IPS-11a (cell line): ENCODE data around the gene PREPL.
"Not testable (repeated sequence)": the region's sequence is repeated elsewhere in the genome, so short reads cannot be mapped to it uniquely, and the experiment has no call there.

Source experiments
- H3K4me3 ChIP-seq: one replicate; pipeline ENCODE4 v1.5.1; 2013; ENCODE audit warnings: low read depth, low read length, control low read depth

PREPL gene

DNA sequence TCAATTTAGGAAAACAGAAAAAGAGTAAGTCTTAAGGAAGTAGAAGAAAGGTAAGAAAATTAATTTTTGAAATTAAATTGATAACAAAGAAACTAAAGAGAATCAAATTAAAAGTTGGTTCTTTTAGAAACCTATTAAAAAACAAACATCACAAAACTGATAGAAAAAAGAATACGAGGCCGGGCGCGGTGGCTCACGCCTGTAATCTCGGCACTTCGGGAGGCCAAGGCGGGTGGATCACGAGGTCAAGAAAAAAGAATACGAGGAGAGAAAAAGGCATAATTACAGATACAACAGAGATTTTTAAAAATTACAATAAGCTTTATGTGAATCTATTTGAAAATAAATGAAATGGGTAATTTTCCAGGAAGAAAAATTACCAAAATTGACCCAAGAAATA is 11.8 kb downstream of the PREPL start:
- no peak overlapping the region for H3K4me3 ChIP-seq

DNA sequence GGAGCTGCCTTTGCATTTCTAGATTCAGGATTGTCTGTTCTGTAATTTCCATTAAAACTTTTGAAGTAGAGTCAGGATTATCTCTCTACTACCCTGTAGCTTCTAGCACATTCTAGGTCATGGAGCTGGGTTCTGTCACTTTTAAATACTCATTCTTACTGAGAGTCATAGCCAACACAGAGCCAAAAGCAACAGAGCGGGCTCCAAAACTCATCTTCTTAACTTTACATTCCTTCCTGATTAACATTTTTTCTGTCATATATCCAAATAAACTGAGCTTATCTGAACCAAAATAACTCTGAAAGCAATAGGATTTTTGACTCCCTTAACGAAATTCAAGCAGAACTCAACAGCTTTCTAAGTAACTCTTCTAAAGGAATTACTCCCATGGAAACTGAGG is 12.9 kb downstream of the PREPL start:
- no peak overlapping the region for H3K4me3 ChIP-seq

DNA sequence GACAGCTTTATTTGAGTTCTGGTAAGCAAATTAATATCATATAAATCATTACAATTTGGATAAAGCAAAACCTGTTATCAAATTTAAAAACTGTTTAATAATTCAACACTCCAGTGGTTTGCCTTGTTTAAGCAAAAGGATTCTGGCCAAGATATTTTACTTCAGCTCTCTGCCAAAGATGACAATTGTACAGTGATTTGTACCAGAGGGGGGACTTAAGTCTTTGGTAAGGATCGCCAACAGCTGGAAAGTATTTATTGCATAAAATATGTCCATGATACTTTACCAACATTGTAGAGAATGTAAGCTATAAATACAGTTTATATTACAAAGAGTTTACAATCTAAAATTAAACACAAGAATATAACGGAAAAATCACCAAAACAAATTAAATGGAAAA is 13.8 kb downstream of the PREPL start:
- no peak overlapping the region for H3K4me3 ChIP-seq

DNA sequence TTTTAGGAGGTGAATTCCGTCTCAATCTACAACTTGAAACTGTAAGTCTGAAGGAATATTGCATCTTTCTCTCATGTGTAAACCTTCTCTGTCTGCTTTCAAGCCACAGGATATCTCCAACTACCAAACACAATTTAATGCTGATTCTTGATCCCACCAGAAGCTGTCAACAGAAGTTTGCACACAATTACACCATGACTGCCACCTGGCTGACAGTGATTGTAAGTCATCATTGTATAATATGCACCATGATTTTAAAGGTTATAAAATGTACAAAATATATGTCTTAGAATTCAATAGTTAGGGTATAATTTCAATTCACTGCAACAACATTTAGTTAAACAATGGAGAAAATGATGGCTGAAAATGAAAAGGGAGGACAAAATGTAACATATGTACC is 18.4 kb downstream of the PREPL start:
- no peak overlapping the region for H3K4me3 ChIP-seq

DNA sequence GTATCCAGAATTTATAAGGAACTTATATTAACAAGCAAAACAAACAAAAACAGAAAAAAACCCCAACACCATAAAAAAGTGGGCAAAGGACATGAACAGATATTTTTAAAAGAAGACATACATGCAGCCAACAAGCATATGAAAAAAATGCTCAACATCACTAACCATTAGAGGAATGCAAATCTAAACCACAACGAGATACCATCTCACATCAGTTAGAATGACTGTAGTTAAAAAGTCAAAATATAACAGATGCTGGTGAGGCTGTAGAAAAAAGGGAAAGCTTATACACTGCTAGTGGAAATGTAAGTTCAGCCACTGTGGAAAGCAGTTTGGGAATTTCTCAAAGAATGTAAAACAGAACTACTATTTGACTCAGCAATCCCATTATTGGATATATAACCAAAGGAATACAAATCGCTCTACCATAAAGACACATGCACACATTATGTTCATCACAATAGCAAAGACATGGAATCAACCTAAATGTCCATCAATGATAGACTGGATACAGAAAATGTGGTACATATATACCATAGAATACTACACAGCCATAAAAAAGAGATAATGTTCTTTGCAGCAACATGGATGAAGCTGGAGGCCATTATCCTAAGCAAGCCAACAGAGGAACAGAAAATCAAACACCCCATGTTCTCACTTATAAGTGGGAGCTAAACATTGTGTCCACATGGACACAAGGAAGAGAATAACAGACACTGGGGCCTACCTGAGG is 25.3 kb downstream of the PREPL start:
- no peak overlapping the region for H3K4me3 ChIP-seq

DNA sequence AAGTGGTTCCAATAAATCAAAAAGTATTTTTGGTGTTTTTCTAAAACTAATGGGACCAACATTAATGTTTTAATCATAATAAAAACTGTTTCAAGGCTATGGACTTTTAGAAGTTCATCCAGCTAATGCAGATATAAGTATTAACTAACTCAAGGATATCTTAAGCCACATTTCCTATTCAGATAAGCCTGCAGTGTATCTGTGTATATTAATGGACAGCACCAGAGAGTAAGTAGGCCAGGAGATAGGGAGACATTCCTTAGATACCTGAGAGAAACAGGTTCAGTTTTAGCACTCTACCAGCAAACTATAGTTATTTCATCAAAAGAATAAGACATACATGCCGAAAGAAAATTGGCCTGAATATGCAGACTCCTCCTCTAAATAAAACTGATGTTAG is 27.3 kb downstream of the PREPL start:
- H3K4me3 ChIP-seq = no peak overlapping the region

DNA sequence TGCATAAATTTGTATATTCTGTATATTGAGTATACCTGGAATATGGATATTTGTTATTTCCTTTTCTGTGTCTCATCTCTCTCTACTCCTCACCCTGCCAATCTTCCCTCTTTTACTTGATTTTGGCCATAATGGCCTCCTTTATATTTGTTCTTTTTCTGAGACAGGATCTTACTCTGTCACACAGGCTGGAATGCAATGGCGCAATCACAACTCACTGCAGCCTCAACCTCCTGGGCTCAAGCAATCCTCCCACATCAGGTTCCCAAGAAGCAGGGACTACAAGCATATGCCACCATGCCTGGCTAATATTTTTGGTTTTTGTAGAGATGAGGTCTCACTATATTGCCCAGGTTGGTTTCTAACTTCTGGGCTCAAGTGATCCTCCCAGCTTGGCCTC is 30.5 kb downstream of the PREPL start:
- no peak overlapping the region for H3K4me3 ChIP-seq

DNA sequence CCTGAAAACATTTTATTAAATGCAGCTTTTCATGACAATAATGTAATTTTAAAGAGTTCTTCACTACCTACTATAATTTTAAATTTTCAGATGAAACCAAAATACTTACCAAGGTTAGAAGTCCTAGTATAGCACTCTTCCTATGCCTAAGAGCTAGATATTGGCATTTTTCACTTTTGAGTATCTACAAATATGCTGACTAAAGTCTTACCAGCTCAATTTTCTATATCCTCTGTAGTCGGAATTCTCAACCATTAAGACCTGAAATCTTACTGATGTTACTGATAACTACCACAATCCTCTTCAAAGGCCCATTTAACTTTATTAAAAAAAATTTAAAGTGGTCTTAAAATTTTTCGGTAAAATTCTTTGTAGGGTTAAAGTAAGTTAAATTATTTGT is 32.0 kb downstream of the PREPL start:
- no peak overlapping the region for H3K4me3 ChIP-seq

DNA sequence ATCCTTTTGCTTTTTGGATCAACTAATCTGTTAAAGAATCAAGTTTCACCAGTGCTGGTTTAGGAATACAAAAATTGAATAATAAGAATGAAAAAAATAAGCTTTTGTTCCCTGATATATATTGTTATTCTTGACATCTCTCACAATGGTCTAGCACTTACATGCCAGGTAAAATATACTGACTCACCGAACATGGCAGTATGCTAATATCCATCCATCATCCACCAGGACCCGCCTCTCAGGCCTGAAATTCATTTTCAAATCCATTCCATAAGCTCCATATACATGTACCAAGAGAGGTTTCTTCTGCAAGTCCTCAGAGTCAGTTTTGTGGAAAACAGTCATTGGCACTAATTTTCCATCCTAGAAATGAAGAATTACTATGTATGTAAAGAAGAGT is 32.5 kb downstream of the PREPL start:
- no peak overlapping the region for H3K4me3 ChIP-seq

DNA sequence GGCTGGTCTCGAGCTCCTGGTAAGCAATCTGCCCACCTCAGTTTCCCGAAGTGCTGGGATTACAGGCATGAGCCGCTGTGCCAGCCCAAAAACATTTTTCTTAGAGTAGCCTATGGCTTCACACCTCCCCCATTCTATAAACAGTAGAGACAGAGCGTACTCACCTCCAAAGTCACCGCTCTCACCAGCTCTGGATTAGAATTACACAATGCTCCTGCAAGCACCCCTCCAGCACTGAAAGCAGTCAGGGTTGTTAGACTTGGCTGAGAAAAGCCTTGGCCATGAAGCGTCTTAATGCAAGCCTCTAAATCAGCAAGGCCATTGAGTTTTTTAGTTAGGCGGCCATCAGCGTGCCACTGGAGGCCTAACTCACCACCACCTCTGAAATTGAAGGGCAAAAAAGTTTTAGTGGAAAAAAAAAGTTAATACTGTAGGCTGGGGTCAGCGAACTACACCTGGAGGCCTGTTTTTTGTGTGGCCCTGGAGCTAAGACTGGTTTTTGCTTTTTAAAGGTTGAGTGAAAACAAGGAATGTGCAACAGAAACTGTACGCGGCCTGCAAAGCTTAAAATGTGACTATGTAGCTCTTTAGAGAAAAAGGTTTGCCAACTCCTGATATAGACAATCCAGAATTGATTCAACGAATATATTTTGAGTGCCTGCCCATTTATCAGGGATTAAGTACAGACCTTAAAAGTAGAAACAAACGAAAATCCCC is 34.6 kb downstream of the PREPL start:
- H3K4me3 ChIP-seq = no peak overlapping the region

DNA sequence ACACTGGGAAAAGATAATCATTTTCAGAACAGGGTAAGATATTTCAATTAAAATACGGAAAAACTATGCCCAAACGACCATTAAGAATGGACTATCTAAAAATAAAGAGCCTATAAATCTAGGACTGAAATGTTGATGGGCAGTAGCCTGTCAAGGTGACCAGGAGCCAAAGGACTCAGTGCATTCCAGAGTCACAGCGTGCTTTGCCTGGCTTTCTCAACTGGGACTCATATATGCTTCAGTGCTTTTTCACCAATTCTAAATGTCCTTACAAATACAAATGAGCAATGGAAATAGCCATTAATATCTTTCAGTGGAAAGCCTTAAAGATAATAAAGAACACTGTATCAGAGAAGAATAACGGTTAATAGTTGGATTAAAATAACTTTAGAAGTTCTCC is 35.4 kb downstream of the PREPL start:
- no peak overlapping the region for H3K4me3 ChIP-seq

DNA sequence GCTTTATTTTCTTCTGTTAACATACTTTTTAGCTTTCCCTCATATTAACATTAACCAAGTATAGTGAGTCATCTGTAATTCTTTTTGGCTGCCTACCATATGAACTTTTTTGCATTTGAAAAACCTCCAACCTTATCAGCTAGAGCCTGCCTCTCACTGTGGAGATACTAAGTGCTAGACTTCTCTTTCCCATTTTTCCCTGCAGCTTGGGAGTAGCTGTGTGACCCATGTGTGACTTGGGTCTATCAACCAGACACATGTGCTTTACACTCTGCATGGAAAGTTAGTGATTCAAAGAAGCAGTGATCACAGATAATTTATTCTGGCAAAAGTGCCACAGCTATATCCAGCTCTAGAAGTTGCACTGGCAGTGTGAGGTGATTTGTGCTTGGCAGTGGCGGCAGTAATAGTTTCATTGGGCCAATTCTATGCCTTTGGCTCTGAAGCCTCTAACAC is 36.3 kb downstream of the PREPL start:
- H3K4me3 ChIP-seq = no peak overlapping the region

DNA sequence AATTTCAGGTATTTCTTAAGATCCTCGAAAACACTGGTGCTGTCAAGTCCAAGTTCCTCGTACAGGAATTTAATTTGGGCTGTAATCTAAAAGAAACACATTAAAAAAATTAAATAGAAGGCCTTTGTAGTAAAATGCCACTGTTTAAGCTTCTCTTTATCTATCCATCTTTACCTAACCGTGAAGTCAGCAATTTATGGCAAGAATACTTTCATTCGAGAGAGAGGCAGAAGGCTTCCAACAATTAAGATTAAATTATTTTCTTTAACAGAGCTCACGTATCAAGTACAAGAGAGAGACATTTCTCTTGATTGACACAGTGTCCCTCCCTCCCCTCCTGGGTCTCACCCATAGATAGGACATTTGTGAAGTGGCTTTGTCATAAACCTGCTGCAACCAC is 39.9 kb downstream of the PREPL start:
- H3K4me3 ChIP-seq = no peak overlapping the region

DNA sequence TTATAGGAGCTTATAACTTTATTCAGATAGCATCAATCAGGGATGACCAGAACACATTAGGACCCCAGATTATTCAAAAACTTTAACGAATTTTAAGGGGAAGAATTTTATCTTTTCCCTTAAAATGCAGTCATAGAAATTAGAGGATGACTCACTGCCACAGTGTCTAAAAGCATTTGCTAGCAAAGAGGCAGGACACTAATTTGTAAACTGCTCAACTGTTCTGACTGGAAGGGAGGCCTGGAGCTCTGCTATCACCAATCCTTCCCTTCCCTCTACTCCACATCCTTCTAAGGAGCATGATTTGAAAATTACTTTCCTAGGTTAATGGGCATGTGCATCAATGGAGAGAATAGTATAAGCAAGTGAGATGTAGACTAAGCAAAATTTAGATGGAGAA is 40.5 kb downstream of the PREPL start:
- H3K4me3 ChIP-seq = no peak overlapping the region

DNA sequence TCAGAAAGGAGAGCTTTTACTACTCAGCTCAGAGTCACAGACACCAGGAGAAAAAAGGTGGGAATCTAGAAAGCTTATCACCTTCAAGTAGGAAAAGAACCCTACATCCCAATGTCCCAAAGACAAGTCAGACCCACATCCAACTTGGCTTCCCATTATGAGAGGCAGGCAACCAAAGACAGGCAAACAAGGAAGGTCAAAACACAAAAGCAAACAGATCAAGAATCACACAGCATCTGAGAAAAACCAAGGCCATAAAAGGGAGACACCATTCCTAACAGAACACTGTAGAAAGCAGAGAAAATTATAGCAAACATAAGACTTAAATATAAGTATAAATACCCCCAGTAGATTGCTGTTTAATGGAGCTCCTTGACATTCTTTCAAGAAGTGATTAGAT is 45.3 kb downstream of the PREPL start:
- no peak overlapping the region for H3K4me3 ChIP-seq

DNA sequence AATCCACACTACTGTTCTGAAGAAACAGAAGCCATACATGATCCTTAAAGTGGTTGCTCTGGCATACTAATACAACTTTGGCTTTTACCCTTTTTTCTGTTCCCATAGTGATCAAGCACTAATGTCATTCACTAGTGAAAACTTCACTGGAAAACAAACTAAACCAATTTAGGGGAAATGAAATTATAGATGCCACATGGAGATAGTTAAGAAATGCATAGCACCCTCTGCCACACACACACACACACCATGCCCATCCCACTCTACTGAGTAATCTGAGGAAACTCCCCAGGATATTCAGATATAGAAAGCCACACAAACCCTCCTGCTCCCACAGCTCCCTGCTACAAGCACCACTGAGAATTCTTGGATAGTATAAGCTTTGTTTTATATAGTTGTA is 46.9 kb downstream of the PREPL start:
- no peak overlapping the region for H3K4me3 ChIP-seq

DNA sequence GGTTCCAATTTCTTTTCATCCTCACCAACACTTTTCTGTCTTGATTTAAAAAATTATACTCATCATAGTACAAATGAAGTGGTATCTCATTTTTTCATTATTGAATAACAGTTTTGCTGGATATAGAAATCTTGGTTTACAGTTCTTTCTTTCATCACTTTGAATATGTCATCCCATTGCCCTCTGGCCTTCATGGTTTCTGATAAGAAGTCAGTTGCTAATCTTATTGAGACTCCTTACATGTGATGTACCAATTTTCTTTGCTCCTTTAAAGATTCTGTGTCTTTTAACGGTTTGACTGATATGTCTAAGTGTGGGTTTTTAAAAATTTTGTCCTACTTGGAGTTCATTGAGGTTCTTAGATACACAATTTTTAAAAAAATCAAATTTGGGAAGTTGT is 51.0 kb downstream of the PREPL start:
- no peak overlapping the region for H3K4me3 ChIP-seq

DNA sequence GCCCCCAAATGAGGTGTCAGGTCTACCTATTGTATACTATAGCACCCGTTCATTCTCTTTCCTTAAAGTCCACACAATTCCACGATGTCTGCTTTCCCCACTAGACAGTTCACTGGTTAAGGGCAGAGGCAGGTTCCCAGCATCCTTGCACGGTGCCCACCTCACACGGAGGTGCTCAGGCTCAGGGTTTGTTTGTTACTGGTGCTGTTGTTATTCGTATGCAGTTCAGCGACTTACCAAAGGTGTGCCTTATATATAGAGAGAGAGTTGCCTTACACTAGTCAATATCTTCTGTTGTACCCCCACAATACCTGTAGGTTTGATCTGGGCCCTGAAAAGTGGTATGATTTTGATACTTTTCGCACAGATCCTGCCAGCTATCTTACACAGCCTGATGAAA is 55.4 kb downstream of the PREPL start:
- H3K4me3 ChIP-seq = no peak overlapping the region

DNA sequence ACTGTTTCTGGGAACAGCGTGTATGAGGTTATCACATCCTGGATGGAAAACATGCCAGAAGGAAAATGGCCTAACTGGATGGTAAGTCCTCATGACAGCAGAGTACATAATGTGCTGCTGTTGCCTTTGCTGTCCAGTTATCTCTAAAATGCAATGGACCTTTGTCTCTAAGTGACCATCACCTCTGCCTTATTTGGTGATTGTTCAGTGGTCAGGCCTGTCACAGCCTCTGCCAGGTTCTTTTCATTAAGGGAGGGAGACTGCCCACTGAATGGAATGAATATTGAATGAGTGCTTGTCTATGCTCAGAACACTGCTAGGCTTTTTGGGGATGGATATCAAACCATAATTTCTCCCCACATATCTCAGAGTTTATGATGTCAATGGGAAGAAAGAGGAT is 57.0 kb downstream of the PREPL start:
- H3K4me3 ChIP-seq = no peak overlapping the region

DNA sequence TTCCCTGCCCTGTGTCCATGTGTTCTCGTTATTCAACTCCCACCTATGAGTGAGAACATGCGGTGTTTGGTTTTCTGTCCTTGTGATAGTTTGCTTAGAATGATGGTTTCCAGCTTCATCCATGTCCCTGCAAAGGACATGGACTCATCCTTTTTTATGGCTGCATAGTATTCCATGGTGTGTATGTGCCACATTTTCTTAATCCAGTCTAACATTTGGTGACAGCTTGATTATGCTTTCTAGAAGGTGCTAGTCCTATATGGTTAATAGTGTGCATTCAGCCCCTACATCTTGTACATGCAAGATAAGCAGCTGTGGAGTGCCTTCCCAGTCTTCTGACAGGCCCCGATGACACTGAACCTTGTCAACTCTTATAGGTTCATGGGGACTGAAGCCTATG is 57.5 kb downstream of the PREPL start:
- H3K4me3 ChIP-seq = not testable (repeated sequence)

DNA sequence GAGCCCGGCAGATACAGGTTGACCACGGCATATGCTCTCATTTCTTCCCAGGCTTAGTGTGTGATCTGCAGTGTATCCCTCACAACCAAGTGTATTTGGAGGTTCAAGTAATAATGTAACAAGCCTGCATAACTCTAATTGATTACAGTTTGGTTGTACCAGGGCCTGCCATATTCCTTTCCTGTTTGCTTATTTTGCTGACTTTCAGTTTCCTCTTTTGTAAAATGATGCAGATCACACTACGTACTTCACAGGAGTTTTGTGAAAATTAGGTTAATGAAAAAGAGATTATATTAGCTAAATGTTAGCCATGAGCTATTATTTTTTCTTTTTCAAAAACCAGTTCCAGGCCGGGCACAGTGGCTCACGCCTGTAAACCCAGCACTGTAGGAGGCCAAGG is 60.2 kb downstream of the PREPL start:
- no peak overlapping the region for H3K4me3 ChIP-seq

DNA sequence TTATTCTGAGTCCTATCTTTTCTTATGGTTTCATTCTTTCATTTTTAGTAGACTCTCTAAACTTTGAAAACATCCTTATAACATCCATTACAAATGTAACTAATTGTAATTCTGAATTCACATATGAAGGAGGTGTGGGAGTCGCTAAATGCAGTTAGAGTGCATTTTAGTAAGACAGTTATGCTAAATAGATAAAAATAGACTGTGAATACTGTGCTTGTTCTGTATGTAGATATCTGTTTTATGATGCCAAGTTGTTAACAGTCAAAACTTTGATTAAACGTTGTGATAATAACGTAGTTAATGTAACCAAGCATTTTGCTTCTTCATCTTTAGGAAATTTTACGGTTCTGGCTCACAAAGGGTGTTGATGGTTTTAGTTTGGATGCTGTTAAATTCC is 61.7 kb downstream of the PREPL start:
- no peak overlapping the region for H3K4me3 ChIP-seq

DNA sequence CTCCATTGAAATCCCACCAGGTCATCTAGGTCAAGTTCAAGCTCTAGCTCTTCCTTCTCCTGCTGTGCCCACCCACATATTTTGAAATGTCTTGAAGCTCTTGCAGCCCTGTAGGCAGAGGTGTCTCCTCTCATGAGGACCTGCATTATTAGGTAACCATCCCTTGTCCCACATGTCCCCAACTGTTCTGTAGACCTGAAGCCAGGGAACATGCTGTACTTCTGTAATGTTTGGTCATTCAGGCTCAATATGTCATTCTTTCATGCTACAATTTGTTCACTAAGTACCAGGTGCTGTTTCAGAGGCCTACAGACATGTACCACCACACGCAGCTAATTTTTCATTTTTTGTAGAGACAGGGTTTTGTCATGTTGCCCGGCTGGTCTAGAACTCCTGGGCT is 63.9 kb downstream of the PREPL start:
- H3K4me3 ChIP-seq = no peak overlapping the region
